ENCODE results near the gene NEB. TPM values are rescaled to one million over a fixed set of nuclear protein-coding genes. Genes with fewer than 3 reads are reported as not detected.

The NEB gene
- total and polyA plus RNA-seq, 9 donors: 0.18 to 1.8 (median 0.26) TPM

DNA sequence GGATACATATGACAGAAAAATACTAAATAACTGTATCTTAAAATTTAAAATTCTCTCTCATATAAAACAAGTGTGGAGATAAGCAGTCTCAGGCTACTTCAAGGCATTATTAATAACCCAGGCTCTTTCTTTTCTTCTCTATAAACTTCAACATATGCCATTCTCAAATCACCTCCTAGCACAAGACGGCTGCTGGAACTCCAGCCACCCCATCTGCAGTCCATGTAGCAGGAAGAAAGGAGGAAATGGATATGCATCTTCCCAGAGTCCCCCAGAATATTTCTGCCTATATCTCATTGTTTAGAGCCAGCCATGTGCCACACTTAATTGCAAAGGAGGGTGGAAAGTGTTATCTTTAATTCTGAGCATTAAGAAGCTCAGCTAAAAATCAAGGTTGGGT is 35.3 kb upstream of the NEB start:
- Histone ChIP-seq H3K36me3 (no peaks in the 10 kb centered on the region), H3K4me3 (no peak overlapping the region)

DNA sequence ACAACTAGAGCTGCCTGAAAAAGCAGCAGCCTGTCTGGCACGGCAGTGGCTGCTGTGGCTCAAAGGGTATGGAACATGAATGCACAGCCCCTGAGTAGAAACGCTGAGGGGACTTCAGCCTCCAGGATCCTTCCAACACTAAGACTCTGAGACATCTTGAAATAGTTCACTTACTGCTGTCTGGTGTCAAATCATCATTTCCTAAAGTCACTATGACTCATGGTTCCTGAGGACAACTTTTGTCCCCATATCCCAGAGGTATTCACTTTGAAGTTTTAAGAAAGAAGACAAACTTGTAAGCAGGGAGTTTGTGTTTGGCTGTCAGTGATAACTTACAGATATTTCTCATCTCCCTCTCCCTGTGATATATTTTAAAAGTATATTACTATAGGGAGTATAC is 33.3 kb upstream of the NEB start:
- TF ChIP-seq EP300 (IDR thresholded peaks at IDR 0.05): no peak
- no peak for TF ChIP-seq POLR2A (IDR thresholded peaks at IDR 0.05)
- TF ChIP-seq, protein P1, sequence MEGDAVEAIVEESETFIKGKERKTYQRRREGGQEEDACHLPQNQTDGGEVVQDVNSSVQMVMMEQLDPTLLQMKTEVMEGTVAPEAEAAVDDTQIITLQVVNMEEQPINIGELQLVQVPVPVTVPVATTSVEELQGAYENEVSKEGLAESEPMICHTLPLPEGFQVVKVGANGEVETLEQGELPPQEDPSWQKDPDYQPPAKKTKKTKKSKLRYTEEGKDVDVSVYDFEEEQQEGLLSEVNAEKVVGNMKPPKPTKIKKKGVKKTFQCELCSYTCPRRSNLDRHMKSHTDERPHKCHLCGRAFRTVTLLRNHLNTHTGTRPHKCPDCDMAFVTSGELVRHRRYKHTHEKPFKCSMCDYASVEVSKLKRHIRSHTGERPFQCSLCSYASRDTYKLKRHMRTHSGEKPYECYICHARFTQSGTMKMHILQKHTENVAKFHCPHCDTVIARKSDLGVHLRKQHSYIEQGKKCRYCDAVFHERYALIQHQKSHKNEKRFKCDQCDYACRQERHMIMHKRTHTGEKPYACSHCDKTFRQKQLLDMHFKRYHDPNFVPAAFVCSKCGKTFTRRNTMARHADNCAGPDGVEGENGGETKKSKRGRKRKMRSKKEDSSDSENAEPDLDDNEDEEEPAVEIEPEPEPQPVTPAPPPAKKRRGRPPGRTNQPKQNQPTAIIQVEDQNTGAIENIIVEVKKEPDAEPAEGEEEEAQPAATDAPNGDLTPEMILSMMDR (IDR thresholded peaks at IDR 0.05): no peak
- Histone ChIP-seq H3K36me3 (no peaks in the 10 kb centered on the region), H3K4me3 (no peak overlapping the region), H3K27me3 (no peaks in the 10 kb centered on the region), H3K4me1 (ENCODE audit: insufficient read depth) (no peaks in the 10 kb centered on the region), H3K27ac (no peak overlapping the region), H3K9me3 (no peaks in the 10 kb centered on the region)
- no peak for DNase-seq
- intact Hi-C loops (cut with DNase I): no loop called here
- 70 to 79% (median 74%) methylated on average over 2 of the region's 2 CpGs for WGBS, 3 donors

More for the DNA sequence above, 35.3 kb upstream of the NEB start:
- Histone ChIP-seq H3K9me3 (no peaks in the 10 kb centered on the region), H3K4me1 (ENCODE audit: insufficient read depth) (no peaks in the 10 kb centered on the region), H3K27me3 (no peaks in the 10 kb centered on the region), H3K27ac (no peak overlapping the region)
- TF ChIP-seq EP300 (IDR thresholded peaks at IDR 0.05) (no peak), POLR2A (IDR thresholded peaks at IDR 0.05) (no peak)
- TF ChIP-seq, protein P1 (IDR thresholded peaks at IDR 0.05): no peak
- 98 to 100% (median 100%) methylated on average over 1 of the region's 1 CpG for WGBS, 3 donors
- intact Hi-C loops (cut with DNase I): no loop called here
- DNase-seq: no peak

DNA sequence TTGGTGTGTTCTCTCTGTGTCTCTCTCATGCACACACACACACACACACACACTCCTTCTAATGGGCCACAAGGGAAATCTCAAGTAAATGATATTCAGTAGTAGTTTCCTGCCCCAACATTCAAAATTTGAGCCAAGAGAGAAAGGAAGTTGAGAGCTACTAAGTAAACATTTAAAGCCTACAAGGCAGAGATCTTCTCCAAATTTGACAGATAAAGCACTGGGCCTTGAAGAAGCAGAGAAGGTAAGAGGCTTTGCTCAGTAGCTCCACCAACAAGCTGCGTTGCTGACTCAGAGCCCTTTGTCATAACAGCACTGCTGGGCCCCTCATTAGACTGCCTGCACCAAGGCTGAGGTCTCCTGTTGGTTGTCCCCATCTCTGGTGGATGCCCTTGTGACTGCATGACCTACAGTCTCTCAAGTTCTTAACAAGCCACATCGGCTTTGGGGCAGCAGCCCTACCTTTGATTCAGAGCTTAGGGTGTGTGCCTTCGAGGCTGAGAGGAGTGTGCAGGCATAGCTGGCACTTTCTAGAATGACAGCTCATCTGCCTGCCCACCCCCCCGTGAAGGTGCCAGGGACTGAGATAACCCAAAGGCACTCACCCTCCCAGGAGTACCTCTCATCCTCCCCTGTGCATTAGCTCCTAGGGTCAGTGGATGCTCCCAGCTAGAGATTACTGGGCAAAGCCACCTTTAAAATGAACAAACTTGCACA is 32.3 kb upstream of the NEB start:
- Histone ChIP-seq H3K4me1 (ENCODE audit: insufficient read depth) (no peaks in the 10 kb centered on the region), H3K27me3 (no peaks in the 10 kb centered on the region), H3K36me3 (no peaks in the 10 kb centered on the region), H3K27ac (no peak overlapping the region), H3K9me3 (no peaks in the 10 kb centered on the region), H3K4me3 (no peak overlapping the region)
- TF ChIP-seq EP300 (IDR thresholded peaks at IDR 0.05): no peak
- TF ChIP-seq, protein P1 (IDR thresholded peaks at IDR 0.05): no peak
- no peak for DNase-seq
- intact Hi-C loops (cut with DNase I): no loop called here
- 90 to 94% (median 91%) methylated on average over 4 of the region's 4 CpGs for WGBS, 3 donors

DNA sequence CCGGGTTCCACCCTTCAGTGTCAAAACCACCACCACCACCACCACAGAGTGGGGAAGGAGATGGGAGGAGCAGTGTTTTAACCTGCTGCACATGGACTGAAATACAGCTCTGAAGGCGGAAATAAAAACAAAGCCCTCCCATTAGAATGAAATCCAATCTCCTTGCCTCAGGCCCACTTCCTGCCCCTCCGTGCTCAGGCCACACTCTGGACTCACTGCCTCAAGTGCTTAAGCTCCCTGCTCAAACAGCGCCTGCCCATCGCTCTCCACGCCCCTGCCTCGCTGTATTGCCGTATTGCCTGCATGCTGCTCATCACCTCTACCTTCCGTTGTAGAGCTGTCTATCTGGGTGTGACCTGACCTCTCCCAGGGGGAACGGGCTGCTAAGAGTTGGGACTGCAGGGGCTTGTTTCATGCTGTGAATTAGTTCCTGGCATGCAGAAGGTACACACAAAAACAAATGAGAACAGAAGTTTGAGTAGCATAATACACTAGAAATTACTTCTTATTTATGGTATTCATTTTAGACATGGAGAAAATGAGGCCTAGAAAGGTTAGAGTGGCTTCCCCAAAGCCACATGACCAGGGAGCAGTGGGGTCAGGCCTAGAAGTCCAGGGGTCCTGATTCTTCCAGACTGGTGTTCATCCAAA is 31.6 kb upstream of the NEB start:
- WGBS, 3 donors: 87 to 89% (median 89%) methylated on average over 10 of the region's 10 CpGs
- intact Hi-C loops (cut with DNase I): no loop called here
- Histone ChIP-seq H3K27ac (no peak overlapping the region), H3K36me3 (no peaks in the 10 kb centered on the region), H3K27me3 (no peaks in the 10 kb centered on the region), H3K4me1 (ENCODE audit: insufficient read depth) (no peaks in the 10 kb centered on the region), H3K4me3 (no peak overlapping the region), H3K9me3 (no peaks in the 10 kb centered on the region)
- DNase-seq: no peak
- TF ChIP-seq EP300 (IDR thresholded peaks at IDR 0.05): no peak
- no peak for TF ChIP-seq POLR2A (IDR thresholded peaks at IDR 0.05)
- TF ChIP-seq, protein P1 (IDR thresholded peaks at IDR 0.05): no peak
